C1 segment of cervical spinal cord (tissue), 14 donors: ENCODE measurements around the gene PAQR7.
A peak's percentile ranks its signal among the peaks of the same experiment; 100 is the strongest.

ENCODE experiments used
- DNase-seq, 14 donors: peaks; one replicate each; lab custom pipeline; 2025; lab: John Stamatoyannopoulos, UW

PAQR7 gene

DNA sequence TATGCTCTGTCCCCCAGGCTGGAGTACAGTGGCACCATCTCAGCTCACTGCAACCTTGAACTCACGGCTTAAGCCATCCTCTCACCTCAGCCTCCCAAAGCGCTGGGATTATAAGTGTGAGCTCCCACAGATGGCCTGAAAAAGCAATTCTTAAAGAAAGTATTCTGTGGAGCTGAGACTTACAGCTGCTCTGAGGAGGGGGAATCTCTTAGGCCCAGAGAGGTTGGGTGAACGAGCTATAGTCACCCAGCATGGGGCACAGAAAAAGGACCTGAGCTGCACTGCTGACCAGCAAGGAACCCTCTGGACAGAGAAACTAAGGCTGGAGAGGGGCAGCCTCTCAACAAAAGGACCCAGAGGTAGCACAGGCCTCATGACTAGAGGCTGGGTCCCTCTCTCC, 1.3 kb downstream of the PAQR7 start:
- DNase-seq, result no peak

DNA sequence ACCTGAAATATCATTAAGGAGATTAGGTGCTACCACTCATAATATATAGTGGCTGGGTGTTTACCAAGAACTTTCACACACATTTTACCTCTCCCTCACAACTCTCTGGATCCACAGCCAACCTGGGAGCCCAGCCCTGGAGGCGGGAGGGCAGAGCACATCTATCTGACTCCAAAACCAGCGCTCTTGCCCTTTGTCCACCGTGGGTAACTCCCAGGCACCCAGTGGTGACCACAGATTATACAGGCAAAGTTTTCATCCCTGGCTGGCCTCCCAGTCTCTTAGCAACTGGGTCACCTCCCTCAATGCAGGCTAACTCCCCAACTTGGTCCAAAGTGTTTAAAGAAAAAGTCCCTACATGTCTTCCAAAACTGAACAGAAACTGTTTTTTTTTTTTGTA, 2.4 kb downstream of the PAQR7 start:
- peak in 1 of 14 donors; percentile 31 for DNase-seq

DNA sequence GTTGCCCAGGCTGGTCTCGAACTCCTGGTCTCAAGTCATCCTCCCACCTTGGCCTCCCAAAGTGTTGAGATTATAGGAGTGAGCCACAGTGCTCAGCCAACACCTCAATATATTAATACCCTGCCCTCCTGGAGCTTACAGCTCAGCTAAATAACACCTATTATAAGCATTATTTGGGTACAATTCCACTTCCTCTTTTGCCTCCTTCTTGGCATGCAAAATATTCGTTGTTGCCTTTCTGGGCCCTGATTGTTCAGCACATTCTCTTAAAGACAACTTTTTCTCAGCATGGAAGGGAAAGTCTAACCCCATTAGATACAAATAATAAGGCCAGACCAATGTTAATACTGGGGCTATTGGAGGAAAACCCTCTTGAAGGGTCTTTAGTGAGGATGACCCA, 2.8 kb downstream of the PAQR7 start:
- no peak for DNase-seq

DNA sequence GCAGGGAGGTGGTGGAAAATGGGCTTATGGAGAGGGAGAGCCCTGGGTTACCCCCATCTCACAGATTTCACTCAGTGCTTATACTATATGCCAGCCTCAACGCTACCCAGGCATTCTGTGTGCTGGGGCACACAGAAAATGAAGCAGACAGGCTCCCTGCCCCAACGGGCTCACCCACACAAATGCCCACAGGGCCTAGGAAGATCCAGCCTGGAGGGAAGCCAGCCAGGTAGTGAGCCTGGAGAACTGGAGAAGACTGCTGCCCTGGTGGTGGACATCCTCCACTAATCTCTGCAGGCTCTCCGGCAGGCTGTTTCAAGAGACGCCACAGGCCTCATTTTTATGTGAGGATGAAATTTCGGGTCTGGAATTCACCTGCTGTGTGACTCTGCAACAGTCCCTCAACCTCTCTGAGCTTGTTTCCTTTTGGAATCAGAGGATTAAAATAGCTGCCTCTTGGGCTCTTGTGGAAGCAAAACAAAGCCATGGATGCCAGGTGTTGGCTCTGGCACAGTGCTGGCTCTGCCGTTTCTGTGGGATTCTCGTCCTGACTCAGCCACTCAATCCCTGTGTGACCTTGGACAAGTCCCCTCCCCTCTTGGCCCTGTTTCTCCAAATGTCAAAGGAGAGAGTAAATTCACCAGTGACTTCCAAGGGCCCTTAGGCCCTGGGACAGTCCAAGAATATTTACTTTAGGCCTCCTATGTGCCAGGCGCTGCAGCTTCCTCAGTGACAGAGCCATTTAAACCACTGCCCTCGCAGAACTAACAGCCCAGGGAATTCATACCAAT, 3.6 kb downstream of the PAQR7 start:
- no peak for DNase-seq

DNA sequence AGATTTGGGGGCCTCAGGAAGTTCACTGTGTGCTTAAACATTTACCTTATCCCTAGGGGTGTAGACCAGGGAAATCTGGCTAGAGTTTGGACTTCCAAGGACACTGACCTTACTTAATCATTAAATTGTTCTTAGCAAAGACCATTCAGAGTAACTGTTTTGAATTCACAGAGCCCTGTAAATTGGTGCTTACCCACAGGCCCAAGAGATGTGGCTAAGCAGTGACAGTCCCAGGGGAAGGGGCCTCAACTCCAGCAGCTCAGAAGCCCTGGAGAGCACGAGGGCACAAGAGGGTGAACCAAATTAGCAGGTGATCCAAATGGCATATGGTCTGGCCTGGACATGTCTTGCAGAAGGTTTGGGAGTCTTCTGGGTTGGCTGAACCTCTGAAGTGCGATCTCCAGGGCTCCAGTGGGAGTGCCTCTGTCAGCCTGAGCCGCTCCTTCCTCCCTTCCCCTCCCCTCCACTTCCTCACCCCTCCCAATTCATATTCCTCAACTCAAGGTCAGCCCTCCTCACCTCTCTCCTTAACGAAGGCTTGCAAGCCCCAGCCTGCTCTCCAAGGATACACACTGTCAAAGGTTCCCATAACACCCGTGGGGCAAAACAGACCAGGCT, 4.3 kb downstream of the PAQR7 start:
- no peak for DNase-seq

DNA sequence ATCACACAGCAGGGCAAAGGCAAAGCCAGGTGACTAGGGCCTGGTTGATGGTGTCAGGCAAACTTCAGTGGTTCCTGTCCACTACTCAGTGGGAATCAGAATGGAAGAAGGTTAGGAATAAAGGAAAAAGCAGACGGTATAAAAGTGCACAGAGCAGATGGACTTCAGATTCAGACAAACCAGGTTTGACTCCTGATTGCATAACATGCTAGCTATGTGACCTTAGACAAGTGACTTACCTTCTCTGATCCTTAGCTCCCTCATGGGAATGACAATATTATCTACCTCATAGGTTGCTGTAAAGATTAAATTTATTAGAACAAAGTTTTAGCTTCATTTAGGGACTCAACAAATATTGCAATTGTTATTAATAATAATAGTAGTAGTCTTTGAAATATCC, 4.9 kb downstream of the PAQR7 start:
- no peak for DNase-seq

DNA sequence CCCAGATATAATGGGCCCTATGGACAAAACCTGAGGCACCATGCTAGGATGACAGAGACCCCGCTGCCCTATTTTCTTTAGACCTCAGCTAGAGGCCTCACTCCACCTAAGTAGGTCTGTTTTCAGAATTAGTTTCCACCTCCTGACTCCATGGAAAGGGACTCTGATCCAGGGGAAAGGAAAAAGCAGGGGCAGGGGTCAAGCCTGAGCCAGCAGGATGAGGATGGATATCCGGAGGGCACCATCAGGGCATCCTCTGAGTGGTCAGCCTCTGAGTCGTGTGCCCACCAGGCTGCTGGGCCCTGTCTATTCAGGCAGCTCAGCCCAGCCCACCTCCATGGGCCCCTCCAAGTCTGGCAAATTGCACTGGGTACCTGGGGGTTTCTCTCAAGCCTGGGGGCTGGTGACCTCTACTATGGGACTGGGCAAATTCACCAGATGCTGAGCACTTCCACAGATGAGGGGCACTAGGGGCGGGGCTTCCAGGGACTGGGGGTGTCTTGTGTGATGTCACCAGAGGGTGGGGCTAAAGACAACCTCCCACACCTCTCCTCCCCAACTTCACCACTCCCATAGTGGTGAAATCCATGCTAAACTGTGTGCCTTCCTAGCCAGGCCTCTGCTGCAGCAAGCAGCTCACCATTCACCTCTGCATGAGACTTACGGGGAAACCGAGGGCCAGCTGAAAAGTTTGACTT, 5.5 kb downstream of the PAQR7 start:
- DNase-seq, result no peak

DNA sequence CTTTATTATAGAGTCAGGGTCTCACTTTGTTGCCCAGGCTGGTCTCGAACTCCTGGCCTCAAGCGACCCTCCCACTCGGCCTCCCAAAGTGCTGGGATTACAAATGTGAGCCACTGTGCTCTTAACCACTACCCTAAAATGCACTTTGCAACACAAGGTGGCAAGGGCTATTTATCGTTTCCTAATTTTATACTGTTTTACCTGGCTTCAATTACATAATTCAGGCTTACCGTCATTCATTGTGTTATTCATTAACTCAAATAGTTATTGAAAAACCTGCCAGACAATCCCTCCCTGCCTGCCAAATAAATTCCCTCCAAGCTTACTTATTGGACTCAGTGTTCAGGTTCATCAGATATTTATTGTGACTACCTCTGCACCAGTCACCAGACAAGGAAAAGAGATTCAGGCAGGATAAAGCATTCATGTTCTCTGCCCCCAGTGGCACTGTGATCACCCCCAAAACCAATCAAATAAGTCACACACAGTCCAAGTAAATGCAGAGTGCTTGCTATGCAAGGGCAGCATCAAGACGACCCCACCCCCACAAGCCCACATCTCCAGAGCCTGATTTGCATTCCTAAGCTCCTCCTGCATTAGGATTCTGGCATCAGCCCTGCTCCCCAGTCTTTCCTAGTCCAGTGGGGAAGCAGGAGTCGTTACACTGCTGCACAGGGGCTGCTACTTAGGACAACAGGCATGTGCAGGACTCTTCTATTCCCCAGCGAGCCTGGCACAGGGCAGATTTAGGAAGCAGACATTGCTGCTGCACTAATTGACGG, 8.1 kb downstream of the PAQR7 start:
- no peak for DNase-seq

DNA sequence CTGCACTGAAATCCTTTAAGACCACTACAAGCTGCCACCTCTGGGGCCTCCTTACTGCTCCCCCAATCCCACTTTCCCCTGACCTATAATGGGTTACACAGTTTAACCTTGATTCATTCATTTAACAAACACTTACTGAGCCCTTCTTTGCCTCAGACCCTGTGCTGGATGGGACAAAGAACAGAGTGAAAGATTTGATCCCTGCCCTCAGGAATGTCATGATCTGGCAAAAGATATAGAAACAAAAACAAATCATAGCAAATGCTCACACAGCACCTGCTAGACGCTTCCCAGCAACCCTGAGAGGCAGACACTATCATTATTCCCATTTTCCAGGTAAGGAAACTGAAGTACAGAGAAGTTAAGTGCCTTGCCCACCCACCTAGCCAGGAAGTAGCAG, 9.2 kb downstream of the PAQR7 start:
- DNase-seq, result no peak

DNA sequence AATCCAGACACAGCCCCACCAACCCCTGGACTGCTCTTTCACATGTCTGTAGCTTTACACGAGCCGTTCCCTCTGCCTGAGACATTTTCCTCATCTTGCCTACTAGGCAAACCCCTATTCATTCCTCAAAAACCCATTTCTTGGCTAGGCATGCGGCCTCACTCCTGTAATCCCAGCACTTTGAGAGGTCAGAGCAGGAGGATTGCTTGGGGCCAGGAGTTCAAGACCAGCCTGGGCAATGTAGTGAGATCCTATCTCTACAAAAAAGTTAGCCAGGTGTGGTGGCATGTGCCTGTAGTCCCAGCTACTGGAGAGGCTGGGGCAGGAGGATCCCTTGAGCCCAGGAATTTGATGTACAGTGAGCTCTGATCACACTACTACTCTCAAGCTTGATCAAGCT, 11.1 kb downstream of the PAQR7 start:
- DNase-seq, result no peak

DNA sequence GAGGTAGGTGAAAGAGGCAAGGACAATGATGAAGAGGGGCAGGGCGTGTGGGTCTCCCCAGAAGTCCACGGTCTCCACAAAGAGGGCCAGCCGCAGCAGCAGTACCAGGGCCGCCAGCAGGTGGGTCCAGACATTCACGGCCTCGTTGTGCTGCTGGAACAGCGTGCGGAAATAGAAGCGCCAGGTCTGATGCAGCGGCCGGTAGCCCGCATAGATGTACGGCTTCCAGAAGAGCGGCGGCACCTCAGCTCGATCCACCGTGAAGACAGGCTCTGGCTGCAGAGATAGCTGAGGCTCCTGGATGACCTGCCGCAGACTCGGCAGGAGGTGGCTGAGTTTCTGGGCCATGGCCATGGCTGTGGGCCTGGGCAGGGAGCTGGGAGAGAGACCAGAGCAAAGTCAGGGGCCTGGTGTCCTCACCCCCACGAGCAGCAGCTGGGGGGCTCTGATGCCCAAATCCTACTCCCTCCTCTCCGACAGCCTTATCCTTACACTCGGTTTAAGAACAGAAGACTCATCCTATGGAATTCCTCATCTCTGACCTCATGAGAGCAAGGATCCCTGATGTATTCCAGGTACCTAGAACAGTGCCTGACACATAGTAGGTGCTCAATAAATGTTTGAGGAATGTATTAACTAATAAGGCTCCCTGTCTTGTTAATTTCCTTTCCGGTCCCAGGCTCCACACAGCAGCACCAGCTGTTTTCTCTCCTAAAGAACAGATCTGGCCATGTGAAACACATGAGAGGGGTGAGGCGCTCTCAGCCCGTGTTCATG, 11.8 kb downstream of the PAQR7 start:
- peak in 1 of 14 donors; percentile 62 for DNase-seq

DNA sequence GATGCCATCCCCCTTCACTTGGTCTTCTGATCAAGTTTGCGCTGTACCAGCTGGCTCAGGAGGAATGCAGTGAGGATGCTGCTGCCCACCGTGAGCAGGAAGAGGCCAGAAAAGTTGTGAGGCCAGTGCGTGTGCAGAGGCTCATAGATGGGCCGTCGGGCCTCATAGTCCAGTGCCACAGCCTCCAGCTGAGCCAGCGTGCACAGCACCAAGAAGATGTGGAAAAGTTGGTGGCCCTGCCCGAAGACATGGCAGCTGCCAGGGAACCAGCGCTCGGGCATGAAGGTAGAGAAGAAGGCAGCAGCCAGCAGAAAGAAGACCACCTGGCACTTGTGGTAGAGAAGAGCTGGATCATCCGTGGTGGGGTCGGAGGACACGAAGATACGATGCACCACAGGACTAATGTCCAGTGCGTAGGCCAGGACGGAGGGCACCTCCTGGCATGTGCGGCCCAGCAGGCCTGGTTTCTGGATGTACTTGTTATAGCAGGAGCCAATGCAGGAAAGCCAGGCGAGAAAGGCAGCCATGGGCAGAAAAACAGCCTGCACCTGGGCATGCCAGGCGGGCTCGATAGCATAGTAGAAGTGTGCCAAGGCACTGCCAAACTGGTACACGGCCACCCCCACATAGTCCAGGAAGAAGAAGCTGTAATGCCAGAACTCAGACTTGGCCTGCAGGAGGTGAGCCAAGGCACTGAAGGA, 12.6 kb downstream of the PAQR7 start:
- peak in 1 of 14 donors; percentile 72 for DNase-seq

DNA sequence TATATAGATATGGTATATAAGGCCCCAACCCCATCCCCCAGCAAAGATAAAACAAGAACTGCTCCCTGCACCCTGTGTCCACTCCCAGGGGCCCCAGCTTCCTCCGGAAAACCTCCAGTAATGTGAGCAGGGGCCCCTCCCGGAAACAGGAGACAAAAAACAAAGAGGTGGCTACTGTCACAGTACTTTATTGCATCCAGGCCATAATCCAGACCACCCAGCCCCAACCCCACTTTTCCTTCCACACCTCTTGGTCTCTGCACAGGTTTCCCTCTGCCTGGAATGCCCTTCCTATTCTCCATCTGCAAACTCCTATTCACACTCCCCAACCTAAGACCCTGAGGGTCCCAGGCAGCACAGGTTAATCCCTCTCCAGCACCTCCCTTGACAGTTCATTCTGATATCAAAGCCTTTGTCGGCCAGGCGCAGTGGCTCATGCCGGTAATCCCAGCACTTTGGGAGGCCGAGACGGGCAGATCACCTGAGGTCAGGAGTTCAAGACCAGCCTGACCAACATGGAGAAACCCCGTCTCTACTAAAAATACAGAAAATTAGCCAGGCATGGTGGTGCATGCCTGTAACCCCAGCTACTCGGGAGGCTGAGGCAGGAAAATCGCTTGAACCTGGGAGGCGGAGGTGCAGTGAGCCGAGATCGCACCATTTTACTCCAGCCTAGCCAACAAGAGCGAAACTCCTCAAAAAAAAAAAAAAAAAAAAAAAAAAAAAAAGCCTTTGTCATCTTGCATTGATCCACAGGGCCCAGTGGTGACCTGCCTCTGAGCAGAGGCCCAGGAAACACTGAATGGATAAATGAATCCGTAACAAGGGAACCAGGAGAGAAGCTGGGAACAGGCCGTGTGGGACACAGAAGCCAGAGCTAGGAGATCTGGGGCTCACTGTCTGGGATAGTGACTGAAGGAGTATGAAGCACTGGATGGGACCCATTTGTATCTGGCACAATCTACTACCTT, 13.9 kb downstream of the PAQR7 start:
- DNase-seq, result peak in 2 of 14 donors; percentile 18 to 30

DNA sequence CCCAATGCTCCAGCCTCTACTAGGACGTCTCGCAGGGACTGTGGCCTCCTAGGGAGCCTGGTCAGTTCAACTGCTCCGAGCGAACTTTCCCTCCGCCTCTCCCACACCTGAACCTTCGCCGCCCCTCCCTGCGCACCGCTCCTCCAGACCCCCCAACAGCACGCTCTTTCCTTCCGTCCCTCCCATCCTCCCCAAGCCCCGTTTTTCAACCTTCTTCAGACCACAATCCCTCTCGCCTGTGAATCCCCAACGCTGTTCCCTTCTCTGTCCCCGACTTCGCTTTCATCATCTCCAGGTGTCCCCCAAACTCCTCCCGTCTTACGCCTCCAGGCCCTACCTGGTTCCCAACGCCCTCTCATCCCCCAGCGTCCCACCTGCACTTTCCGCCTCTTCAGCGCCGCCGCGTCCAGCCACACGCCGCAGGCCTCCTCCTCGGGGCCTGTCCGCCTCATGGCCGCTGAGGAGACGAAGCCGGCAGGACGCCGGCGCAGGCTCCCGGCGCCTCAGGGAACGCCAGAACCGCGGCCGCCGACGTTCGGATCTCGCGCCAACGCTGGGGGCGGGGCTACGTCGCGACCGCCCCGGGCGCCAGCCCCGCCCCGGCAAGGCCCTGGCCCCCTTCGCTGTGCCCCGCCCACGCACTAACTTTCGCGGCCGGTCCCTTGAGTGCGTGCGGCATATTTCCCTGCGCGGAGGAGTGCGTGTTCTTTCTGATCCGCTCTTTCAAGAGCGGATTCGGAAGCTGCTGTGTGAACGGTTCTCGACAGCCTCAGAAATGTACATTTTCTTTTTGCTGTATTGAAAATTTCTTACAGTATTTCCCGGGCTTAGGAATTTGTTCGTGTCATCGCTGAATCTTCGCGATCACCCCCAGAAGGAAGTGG, 16.4 kb downstream of the PAQR7 start, which contains the start of gene AUNIP:
Gene AUNIP, minus strand, starts transcription at position 552 of the 884 bp plus-strand sequence. Its CDS starts 100 bp downstream, at position 452.
- DNase-seq, result peak in 11 of 14 donors; percentile 13 to 74 (median 45)

DNA sequence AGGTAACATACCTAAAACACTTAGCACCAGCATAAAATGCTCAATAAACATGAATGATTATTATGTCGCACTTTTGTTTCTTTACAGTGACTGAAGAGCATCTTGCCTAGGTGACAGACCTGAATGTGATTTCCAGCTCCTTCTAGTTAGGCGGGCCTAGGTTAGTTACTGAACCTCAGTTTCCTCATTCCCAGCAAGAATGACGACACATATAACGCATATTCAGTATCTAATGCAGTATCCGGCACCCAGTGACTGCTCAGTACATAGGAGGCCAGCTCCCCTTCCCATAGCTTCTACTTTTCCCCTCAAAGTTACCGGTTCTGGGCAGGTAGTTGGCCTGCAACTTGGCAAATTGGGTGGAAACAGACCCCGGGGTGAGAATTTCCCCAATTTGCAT, 17.0 kb downstream of the PAQR7 start:
- DNase-seq, result no peak

DNA sequence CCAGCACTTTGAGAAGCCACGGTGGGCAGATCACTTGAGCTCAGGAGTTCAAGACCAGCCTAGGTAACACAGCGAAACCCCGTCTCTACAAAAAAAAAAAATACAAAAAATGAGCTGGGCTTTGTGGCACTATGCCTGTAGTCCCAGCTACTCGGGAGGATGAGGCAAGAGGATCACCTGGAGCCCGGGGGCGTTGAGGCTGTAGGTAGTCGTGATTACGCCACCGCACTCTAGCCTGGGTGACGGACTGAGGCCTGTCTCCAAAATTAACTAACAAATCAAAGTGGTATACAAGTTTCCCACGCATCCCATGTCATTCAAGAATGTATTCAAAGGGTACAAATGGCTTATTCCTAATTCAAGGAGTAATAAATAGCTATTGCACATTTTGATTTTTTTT, 18.7 kb downstream of the PAQR7 start:
- DNase-seq, result no peak

DNA sequence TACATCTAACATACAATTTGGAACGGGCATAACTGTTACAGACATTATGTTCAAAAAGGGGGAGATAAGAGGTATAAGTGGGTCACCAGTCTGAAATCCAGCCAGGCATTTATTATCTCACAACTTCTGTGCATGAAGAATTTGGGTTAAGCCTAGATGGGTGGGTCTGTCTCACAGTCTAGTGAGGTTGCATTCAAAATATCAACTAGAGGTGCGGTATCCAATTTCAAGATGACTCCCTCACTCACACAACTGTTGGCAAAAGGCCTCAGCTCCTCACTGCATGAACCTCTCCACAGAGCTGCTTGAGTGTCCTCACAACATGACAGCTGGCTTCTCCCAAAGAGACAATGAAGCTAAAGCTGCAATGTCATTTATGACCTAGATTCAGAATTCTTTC, 21.0 kb downstream of the PAQR7 start:
- no peak for DNase-seq

DNA sequence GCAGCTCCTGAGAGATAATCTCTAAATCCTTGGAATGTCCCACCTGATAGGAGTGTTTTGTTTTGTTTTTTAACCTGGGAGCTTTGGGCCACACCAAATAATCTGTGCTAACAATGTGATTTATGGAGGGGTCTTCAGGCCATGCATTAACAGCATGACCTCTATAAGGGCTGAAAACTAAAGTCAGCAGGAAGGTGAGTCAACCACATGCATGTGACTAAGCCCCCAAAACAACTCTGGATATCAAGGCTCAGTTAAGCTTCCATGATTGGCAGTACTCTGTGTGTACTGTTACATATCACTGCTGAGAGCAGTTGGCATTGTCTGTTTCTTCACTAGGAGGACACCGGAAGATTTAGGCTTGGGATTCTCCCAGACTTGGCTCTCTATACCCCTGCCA, 27.0 kb downstream of the PAQR7 start:
- no peak for DNase-seq
